Lower leg skin (tissue), 3 donors: ENCODE results near the gene MATN4.

Experiments used
- CTCF ChIP-seq, 3 donors: fragments of 450-650 bp; IDR thresholded peaks; one replicate each; pipeline ENCODE4 v1.5.1; 2016; ENCODE audit warnings: antibody characterized with exemption in 3 of 3, mild to moderate bottlenecking in 3 of 3, moderate library complexity in 2 of 3
- POLR2A ChIP-seq, 2 donors: fragments of 450-650 bp; IDR thresholded peaks; one replicate each; pipeline ENCODE4 v1.6.1; 2016 to 2017; ENCODE audit warnings: antibody characterized with exemption in 2 of 2, mild to moderate bottlenecking in 1 of 2, moderate library complexity in 1 of 2

- TF ChIP-seq CTCF (IDR thresholded peaks at IDR 0.05), result no peak
- no peak for TF ChIP-seq POLR2A (IDR thresholded peaks at IDR 0.05)
Observed at GRCh38 chr20:45339084-45339483, 31.0 kb upstream of the MATN4 start.
